NT2/D1 (cell line): ENCODE results near the gene ITIH4.

Source experiments
- SUZ12 ChIP-seq: IDR thresholded peaks from 2 replicates; pipeline ENCODE4 v1.6.1; 2011; ENCODE audit not compliant: insufficient read length, insufficient read depth; ENCODE audit errors: extremely low read depth
- YY1 ChIP-seq: IDR thresholded peaks from 2 replicates; pipeline ENCODE4 v1.6.1; 2011; ENCODE audit not compliant: insufficient read length, insufficient read depth
- ZNF274 ChIP-seq: IDR thresholded peaks from 2 replicates; pipeline ENCODE4 v1.6.1; 2011; ENCODE audit warnings: mild to moderate bottlenecking, low read depth, low read length

DNA sequence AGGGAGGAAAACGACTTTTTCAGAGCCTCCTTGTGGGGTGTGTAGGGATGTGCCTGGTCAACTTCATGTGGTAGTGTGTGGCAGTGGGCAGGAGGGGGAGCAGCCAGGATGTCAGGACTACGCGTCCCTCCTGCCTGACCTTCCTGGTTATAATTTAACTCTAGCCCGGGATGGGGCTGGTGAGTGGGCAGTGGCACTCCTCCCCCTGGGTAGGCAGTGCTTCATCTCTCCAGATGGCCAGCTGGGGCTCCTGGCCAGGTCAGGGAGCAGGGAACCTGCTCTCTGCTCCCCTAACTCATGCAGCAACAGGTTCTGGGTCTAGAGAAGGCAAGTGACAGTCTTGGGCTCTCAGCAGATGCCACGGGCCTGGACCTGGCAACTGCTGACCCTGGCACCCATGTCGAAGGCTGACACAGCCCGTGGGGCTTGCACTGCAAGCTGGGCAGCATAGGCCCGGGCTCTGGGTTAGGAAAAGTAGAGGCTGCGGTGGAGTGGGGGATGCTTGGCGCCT is 2.6 kb downstream of the ITIH4 start:
- TF ChIP-seq SUZ12 (no peak), ZNF274 (no peak), YY1 (no peak)
